Measurements from ENCODE around the gene ANKRD44. TPM values are rescaled to one million over a fixed set of nuclear protein-coding genes. Genes with fewer than 3 reads are reported as not detected.

Gene ANKRD44
- total RNA-seq, 4 donors from 2014 or later = 11.0 to 25.8 (median 23.9) TPM

GRCh38 chr2:197322724-197323720 is 12.4 kb upstream of the ANKRD44 start:
- Histone ChIP-seq H3K4me1 (no peaks in the 10 kb centered on the region), H3K27me3 (no peaks in the 10 kb centered on the region), H3K27ac (no peak overlapping the region), H3K4me3 (replicated peaks in 1 of 3) (no peak overlapping the region), H3K9me3 (no peaks in the 10 kb centered on the region), H3K36me3 (no peaks in the 10 kb centered on the region)
- DNase-seq = no peak
- intact Hi-C loops (cut with DNase I) = no loop called here
- 67 to 68% methylated on average over 11 of the region's 11 CpGs for WGBS, 2 donors
- TF ChIP-seq POLR2A (IDR thresholded peaks at IDR 0.05) (no peak), CTCF (IDR thresholded peaks at IDR 0.05) (no peak)

- Histone ChIP-seq H3K4me1 (no peaks in the 10 kb centered on the region), H3K4me3 (replicated peaks in 1 of 3) (no peak overlapping the region), H3K36me3 (no peaks in the 10 kb centered on the region), H3K9me3 (no peaks in the 10 kb centered on the region), H3K27me3 (no peaks in the 10 kb centered on the region), H3K27ac (no peak overlapping the region)
- no peak for DNase-seq
- intact Hi-C loops (cut with DNase I) = no loop called here
- 89 to 99% methylated on average over 2 of the region's 2 CpGs for WGBS, 2 donors
- TF ChIP-seq POLR2A (IDR thresholded peaks at IDR 0.05) = no peak
- TF ChIP-seq CTCF (IDR thresholded peaks at IDR 0.05) = no peak
These were observed 11.6 kb upstream of the ANKRD44 start for GRCh38 chr2:197322143-197322542.

GRCh38 chr2:197315371-197315770 is 4.8 kb upstream of the ANKRD44 start:
- Histone ChIP-seq H3K4me1 (peaks cover 0 to 3% of the 10 kb centered on the region in 2 donors), H3K9me3 (no peaks in the 10 kb centered on the region), H3K27me3 (no peaks in the 10 kb centered on the region), H3K27ac (no peak overlapping the region), H3K4me3 (replicated peaks in 1 of 3) (no peak overlapping the region), H3K36me3 (no peaks in the 10 kb centered on the region)
- TF ChIP-seq POLR2A (IDR thresholded peaks at IDR 0.05) (no peak), CTCF (IDR thresholded peaks at IDR 0.05) (no peak)
- no peak for DNase-seq
- intact Hi-C loops (cut with DNase I) = no loop called here

DNA sequence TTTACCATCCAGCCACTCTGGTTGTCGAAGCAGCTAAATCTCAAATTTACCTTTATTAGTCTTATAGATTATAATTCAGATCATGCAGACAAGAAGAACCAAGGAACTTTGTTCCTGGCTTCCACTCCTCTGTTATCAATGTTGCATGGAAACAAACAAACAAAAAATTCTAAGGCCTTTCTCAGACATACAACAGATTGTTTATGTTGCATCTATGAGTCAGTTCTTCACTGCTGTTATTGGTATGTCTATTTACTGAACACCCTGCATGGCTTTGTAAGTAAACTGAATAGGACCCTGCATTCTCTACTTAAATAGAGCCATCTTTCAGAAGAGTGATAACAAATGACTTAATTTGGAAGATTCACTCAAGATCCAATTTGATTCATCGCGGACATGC is 1.6 kb upstream of the ANKRD44 start:
- Histone ChIP-seq H3K4me3 (replicated peaks in 1 of 3) (no peak overlapping the region), H3K27me3 (no peaks in the 10 kb centered on the region), H3K9me3 (no peaks in the 10 kb centered on the region), H3K36me3 (no peaks in the 10 kb centered on the region), H3K27ac (no peak overlapping the region), H3K4me1 (peaks cover 0 to 7% of the 10 kb centered on the region in 2 donors)
- no peak for TF ChIP-seq CTCF (IDR thresholded peaks at IDR 0.05)
- TF ChIP-seq POLR2A (IDR thresholded peaks at IDR 0.05) = no peak
- DNase-seq = no peak
- intact Hi-C loops (cut with DNase I) = loop anchor here (5.0 kb wide), 1 partner anchor 120 kb away; no protein-coding TSS in a partner anchor
- 97 to 99% methylated on average over 3 of the region's 3 CpGs for WGBS, 2 donors

- intact Hi-C loops (cut with DNase I) = loop anchor here (5.0 kb wide), 1 partner anchor 119 kb away; no protein-coding TSS in a partner anchor
- Histone ChIP-seq H3K36me3 (no peaks in the 10 kb centered on the region), H3K27me3 (no peaks in the 10 kb centered on the region), H3K4me3 (replicated peaks in 1 of 3) (no peak overlapping the region), H3K9me3 (no peaks in the 10 kb centered on the region), H3K4me1 (peaks cover 3 to 13% of the 10 kb centered on the region in 2 donors), H3K27ac (no peak overlapping the region)
- WGBS, 2 donors = 46 to 56% methylated on average over 6 of the region's 6 CpGs
- TF ChIP-seq CTCF (IDR thresholded peaks at IDR 0.05) (no peak), POLR2A (IDR thresholded peaks at IDR 0.05) (no peak)
- DNase-seq = no peak
These were observed 947 bp upstream of the ANKRD44 start for GRCh38 chr2:197311421-197312033.
